ENCODE data around the gene BDP1.
"Not testable (repeated sequence)": the region's sequence is repeated elsewhere in the genome, so short reads cannot be mapped to it uniquely, and the experiment has no call there.

BDP1 gene

GRCh38 chr5:71575588-71575987 is 120.1 kb downstream of the BDP1 start:
- not testable (repeated sequence) for DNase-seq

GRCh38 chr5:71576241-71576640 is 120.8 kb downstream of the BDP1 start:
- no peak for DNase-seq

GRCh38 chr5:71577839-71578238 is 122.4 kb downstream of the BDP1 start:
- not testable (repeated sequence) for DNase-seq

- no peak for DNase-seq
Measured at GRCh38 chr5:71582945-71583584, 127.6 kb downstream of the BDP1 start.

- DNase-seq: peak in 1 of 2 experiments; percentile 56
Measured at GRCh38 chr5:71586052-71586940, 130.8 kb downstream of the BDP1 start.

- DNase-seq: peak; percentile 92 to 95
Measured at GRCh38 chr5:71586941-71587765, 131.7 kb downstream of the BDP1 start, which contains the start of gene MCCC2. MCCC2 (plus strand) TSS chr5:71587340; CDS start chr5:71587426, 86 bp downstream.

- DNase-seq: no peak
Measured at GRCh38 chr5:71587766-71588532, 132.5 kb downstream of the BDP1 start.

GRCh38 chr5:71588533-71588885 is 133.1 kb downstream of the BDP1 start:
- no peak for DNase-seq

GRCh38 chr5:71589903-71590302 is 134.5 kb downstream of the BDP1 start:
- no peak for DNase-seq

- no peak for DNase-seq
Measured at GRCh38 chr5:71591100-71591499, 135.6 kb downstream of the BDP1 start.

GRCh38 chr5:71596169-71596568 is 140.7 kb downstream of the BDP1 start:
- no peak for DNase-seq

GRCh38 chr5:71597001-71597400 is 141.6 kb downstream of the BDP1 start:
- no peak for DNase-seq

GRCh38 chr5:71600783-71601182 is 145.3 kb downstream of the BDP1 start:
- DNase-seq: no peak

GRCh38 chr5:71601222-71602026 is 146.0 kb downstream of the BDP1 start:
- DNase-seq: peak in 1 of 2 experiments; percentile 19

GRCh38 chr5:71609916-71610315 is 154.5 kb downstream of the BDP1 start:
- DNase-seq: not testable (repeated sequence)

- no peak for DNase-seq
Measured at GRCh38 chr5:71615809-71616208, 160.4 kb downstream of the BDP1 start.

Measured in NCI-H2081 (cell line).